ENCODE data around the gene INF2.

The INF2 gene

GRCh38 chr14:104706733-104707607, 17.6 kb downstream of the INF2 start:
- no peak for DNase-seq

GRCh38 chr14:104707608-104708595, 18.5 kb downstream of the INF2 start:
- no peak for DNase-seq

DNA sequence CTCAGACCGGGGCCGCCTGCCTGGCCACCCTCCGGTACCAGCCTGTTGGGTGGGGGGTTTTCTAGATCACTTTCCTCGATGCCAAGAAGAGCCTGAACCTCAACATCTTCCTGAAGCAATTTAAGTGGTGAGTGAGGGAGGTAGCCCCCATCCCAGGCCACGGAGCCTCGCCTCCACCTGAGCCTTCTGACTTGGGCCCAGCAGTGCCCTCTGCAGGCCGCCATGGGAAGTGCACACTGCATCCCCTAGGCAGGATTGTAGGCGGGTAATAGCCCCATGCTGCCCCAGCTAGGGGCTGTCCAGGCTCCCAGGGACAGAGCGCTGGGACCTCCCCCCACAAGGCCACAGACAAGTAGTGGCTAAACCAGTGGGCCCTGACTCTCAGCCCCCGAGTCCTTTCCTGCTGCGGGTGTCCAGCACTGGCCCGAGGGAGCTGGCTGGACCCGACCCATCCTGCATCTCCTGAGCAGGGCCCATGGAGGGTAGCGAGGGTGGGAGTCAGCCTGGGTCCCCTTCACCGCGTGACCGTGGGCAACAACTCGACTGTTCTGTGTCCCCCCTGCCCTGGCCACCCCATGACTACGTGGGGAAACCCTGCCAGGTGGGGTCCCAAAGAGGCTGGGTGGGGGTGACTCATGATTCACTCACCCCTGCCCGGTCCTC, 19.3 kb downstream of the INF2 start:
- DNase-seq, result peak; percentile 88

GRCh38 chr14:104709387-104710039, 20.1 kb downstream of the INF2 start:
- DNase-seq, result no peak

DNA sequence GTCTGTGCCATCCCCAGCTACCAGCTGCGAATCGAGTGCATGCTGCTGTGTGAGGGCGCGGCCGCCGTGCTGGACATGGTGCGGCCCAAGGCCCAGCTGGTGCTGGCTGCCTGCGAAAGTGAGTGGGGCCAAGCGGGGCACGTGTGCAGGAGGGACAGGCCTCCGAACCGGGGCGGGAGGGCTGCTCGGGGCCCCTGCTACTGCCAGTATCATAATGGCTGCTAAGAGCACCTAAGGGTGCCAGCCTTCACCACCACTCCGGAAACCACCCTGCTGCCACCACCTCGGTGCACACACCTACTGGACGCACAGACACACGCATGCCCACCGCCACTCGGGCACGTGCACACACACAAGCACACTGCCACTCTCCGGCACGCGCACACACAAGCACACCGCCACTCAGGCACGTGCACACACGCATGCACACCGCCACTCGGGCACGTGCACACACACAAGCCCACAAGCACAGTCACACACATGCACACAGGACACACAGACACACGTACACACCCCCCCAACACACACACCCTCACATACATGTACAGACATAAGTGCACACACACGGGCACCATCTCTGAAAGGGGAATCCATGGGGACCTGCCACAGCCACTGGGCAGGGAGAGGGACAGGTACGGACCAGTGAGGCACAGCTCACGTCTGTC, 20.8 kb downstream of the INF2 start:
- no peak for DNase-seq

DNA sequence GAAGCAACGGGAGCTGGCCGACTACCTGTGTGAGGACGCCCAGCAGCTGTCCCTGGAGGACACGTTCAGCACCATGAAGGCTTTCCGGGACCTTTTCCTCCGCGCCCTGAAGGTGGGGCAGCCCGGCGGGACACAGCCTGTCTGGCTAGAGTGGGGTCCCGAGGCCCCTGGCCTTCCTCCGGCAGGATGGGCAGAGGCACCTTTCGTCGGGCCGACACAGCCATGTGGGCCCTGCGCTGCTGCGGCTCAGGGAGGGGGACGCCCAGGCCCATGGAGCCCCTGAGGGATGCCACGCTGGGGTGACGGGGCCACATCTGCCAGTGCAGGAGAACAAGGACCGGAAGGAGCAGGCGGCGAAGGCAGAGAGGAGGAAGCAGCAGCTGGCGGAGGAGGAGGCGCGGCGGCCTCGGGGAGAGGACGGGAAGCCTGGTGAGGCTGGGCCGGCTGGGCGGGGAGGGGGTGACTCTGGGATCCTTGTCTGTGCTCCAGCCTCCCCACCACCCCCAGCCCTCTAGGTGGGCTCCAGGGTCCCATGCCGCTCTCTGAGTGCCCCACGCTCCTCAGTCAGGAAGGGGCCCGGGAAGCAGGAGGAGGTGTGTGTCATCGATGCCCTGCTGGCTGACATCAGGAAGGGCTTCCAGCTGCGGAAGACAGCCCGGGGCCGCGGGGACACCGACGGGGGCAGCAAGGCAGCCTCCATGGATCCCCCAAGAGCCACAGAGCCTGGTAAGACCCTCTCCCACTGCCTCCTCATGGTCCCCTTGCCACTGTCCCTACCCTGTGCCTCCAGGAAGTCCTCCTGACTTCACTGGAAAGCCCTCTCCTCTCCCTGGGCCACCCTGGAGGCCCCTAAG, 23.7 kb downstream of the INF2 start:
- no peak for DNase-seq

- DNase-seq, result no peak
These were observed 24.6 kb downstream of the INF2 start for GRCh38 chr14:104714066-104714465.

DNA sequence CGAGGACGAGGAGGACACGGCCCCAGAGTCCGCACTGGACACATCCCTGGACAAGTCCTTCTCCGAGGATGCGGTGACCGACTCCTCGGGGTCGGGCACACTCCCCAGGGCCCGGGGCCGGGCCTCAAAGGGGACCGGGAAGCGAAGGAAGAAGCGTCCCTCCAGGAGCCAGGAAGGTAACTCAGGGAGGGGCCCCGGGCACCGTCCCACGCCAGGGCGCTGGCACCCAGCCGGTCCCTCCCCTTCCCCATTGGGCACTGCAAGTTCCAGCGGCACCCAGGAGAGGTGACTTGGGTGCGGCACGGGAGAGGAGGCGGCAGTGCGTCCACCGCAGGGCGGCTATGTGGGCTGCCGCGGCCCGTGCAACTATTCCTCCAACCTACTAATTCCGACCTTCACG, 25.3 kb downstream of the INF2 start:
- no peak for DNase-seq

DNA sequence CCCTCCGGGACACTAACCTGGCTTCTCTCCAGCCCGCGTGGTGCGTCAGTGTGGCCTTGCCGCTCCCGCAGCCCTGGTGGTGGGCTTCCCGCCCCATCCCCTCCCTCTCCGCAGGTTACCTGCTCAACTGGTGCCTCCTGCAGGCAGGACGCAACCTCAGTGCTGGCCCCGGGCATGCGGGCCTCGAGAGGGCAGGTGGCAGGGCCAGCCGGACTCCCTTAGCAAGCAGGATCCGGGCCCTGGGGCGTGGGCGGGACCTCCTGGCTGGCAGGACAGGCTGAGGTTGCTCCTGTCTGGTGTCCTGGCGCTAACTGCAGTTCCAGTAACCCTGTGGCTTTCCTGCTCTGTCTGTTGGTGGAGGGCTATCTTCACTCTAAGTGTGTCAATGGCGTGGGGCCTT, 26.0 kb downstream of the INF2 start:
- no peak for DNase-seq

GRCh38 chr14:104715871-104716270, 26.5 kb downstream of the INF2 start:
- no peak for DNase-seq

- DNase-seq, result no peak
These were observed 27.7 kb downstream of the INF2 start for GRCh38 chr14:104717137-104717536.

DNA sequence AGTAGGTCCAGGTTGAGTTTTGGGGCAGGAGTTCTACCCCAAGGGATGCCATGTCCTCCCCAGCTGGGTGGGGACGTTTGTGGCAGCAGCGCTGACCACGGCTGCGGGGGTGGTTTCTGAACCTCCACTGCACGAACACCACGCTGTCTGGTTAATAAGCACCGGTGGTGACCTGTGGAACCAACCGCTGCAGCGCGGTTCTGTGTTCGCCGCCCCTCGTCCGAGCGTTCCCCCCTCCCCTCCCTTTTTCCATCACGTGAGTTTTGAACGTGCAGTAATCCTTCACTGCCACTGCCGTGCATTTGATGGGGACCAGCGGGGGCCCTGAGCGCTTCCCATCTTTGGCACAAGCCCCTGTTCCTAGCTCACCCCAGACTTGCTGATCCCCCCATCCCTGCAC, 28.2 kb downstream of the INF2 start:
- DNase-seq, result no peak

GRCh38 chr14:104718147-104718546, 28.7 kb downstream of the INF2 start:
- DNase-seq, result no peak

DNA sequence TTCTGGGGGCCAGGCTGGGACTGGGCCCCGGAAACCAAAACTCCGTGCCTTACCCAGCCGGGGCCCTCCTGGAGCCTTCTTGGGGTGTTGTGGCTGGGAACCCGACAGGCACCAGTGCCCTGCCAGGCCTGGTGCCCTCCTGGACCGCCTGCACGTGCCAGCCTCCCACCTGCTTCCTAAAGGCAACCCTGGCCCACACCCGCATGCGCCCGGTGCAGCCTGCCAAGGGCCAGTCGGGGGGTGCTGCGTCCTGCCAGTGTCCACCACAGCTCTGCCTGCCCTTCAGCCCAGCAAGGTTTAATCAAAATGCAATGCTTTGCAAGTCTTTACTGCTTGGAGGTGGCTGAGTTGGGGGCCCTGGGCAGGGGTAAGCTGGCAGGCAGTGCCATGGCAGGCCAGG, 29.5 kb downstream of the INF2 start:
- DNase-seq, result no peak

- no peak for DNase-seq
These were observed 29.9 kb downstream of the INF2 start for GRCh38 chr14:104719343-104719742.

DNA sequence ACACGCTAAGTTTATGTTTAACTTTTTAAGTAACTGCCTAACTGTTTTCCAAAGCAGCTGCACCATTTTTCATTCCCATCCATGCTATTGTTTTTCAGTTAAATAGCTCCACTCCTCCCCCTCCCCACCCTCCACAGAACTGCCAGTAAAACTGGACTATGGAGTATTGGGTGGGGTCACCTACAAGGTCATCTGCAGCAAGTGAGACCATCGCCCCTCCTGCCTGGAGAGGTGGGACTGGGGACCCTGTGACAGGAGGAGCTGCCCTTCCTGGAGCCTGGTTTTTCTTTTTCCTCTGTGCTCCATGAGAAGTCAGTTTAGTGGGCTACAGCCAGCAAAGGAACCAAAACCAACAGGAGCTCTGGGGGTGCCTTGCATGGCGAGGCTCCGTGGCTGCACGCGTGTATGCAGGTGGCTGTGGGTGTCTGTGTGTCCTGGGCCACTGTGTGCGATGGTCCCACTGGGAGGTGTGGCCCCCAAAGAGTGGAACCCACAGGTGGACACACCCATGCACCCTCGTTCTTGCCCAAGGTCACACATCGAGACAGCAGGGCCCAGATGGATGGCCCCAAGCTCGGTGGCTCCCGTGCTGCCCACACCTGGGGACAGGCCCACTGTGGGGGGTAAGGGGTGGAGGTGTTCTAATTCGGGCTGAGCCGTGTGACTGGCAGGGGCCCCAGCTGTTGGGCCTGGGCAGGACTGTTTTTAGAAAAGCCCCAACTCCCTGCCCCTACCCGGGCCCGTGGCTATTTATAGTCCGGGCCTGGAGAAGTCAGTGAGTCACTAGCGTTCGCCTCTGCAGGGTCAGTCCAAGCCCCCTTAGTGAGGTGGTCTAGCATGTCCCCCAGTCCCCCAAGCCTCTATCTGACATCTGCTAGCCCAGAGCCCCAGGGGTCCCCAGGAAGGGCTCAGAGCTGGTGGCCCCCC, 32.4 kb downstream of the INF2 start:
- DNase-seq, result no peak

DNA sequence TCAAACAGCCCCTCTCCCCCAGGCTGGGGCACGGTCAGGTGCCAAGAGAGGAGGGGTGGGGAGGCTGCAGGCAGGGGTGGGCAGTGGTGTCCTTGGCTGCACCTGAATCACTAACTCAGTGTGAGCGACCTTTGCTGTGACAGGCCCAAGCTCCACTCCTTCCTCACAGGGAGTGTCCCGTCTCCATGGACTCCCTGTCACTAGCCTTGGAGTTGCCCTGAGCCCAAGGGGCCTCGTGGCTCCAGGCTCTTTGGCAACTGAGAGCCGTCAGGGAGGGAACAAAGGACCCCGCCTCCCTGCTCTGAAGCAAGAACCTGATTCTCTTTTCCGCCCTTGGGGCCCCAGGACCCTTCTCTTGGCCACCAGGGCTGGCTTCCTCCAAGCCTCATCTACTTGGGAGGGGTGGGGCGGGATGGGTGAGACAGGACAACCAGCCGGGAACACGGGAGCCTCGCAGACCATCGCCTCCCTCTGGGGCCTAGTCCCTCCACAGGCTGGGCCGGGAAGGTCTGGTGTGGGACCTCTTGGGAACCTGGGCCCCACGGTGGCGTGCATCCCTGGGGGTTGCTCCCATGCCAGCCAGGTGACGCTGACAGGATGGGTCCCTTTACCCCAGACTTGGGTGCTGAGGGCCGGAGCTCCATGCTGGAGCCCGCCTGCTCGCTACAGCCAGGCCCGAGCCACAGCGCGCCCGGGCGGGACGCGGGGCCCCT, 33.7 kb downstream of the INF2 start:
- DNase-seq, result no peak

GRCh38 chr14:104723651-104724406, 34.4 kb downstream of the INF2 start, which contains the start of gene ADSS1:
Gene ADSS1, plus strand, starts transcription at chr14:104724229. Its CDS starts 42 bp downstream, at chr14:104724271.
- DNase-seq, result peak; percentile 71

Measured in hematopoietic multipotent progenitor cell treated with erythropoietin and hydrocortisone succinate and interleukin-3 and kit ligand, for 4 days (in vitro differentiated cells).